Retinal pigment epithelial cell (primary cell): ENCODE measurements around the gene LIPT2.

Source experiments
- DNase-seq: peaks from one replicate; pipeline ENCODE4 v3.0.0-alpha.2; 2010; ENCODE audit warnings: low read depth
- H3K4me3 ChIP-seq: 2 replicates; pipeline ENCODE4 v1.5.1; 2011; ENCODE audit warnings: mild to moderate bottlenecking, low read length, control low read depth, moderate library complexity
- TF ChIP-seq, protein P1 (sequence below): conservative IDR thresholded peaks from 2 replicates; pipeline ENCODE4 v1.5.1; 2011; ENCODE audit warnings: low read depth, low read length, control low read depth, inconsistent platforms

LIPT2 gene

DNA sequence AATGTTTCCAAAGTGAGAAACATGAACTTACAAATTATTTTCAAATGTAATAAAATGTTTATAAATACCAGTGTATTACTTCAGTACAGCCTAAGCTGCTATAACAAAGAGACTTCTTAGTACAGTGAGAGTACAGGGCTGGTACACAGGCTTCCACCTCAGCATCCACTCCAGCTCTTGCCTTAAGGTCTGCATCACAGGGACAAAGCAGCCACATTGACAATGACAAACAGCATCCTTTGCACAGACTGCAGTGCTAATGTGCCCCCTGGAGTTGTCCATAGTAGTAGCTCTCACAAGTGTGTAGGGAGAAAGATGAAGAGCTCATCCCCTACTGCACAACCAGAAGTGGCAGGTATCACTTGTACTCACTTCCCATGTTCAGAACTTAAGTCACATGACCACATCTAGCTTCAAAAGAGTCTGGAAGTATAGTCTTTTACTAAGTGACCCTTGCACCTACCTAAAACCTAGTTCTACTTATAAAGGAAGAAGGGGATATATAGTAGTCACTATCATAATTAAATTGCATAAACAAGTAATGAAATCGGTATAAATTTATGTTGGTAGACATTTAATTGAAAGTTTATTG lies 10.7 kb upstream of the LIPT2 start:
- TF ChIP-seq, protein P1, sequence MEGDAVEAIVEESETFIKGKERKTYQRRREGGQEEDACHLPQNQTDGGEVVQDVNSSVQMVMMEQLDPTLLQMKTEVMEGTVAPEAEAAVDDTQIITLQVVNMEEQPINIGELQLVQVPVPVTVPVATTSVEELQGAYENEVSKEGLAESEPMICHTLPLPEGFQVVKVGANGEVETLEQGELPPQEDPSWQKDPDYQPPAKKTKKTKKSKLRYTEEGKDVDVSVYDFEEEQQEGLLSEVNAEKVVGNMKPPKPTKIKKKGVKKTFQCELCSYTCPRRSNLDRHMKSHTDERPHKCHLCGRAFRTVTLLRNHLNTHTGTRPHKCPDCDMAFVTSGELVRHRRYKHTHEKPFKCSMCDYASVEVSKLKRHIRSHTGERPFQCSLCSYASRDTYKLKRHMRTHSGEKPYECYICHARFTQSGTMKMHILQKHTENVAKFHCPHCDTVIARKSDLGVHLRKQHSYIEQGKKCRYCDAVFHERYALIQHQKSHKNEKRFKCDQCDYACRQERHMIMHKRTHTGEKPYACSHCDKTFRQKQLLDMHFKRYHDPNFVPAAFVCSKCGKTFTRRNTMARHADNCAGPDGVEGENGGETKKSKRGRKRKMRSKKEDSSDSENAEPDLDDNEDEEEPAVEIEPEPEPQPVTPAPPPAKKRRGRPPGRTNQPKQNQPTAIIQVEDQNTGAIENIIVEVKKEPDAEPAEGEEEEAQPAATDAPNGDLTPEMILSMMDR = no peak
- no peak for DNase-seq

DNA sequence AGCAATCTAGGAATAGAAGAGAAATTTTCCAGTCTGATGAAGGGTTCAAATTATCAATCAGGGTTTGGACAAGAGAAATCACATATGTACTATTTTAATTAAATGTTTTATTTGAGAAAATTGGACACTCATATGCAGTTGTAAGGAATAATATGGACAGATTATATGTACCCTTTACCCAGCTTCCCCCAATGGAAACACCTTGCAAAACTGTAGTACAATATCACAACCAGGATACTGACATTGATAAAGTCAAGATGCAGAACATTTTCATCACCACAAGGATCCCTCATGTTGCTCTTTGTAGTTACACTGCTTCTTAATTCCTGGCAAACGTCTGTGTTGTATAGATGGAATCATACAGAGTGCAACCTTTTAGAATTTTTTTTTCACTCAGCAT lies 1.4 kb upstream of the LIPT2 start:
- TF ChIP-seq, protein P1 = no peak
- no peak overlapping the region for H3K4me3 ChIP-seq
- DNase-seq = no peak

More for the DNA sequence above, 10.7 kb upstream of the LIPT2 start:
- H3K4me3 ChIP-seq = no peak overlapping the region

DNA sequence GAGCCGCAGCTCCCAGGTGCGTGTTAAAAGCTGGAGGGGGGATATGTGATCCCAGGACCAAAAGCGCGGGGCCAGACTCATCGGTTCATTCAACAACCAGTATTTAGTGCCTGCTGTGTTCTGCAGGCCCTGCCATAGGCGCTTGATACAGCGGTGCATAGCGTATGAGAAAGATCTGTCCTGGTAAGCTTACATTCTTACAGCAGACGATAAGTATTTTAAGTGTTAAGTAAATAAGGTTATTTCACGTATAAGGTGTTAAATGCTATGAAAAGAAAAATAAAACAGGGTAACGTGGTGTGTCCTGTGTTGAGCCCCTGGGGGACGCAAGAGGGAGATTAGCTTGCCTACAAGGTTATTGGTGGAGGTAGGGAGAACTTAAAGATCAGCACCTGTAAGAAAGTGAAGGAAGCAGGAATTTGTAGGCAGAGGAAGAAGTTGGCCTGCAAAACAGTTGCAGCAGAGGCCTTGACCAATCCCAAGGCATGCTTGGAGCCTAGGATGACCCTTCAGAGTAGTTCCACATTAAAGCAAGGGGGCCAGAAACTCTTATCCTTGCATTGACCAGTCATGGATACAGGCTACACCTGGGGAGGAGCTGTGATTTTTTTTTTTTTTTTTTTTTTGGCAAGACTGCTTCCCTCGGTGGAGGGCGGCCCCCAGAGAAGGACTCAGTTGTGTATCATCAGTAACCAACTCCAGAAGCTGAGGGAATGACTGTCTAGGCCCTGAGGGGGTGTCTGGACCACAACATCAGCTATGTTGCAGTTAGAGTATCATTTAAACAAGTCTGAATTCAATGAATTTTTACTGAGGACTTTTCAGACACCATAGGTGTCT lies 487 bp upstream of the LIPT2 start:
- TF ChIP-seq, protein P1 = no peak
- peak overlapping the region; percentile 67 for H3K4me3 ChIP-seq
- DNase-seq = no peak

DNA sequence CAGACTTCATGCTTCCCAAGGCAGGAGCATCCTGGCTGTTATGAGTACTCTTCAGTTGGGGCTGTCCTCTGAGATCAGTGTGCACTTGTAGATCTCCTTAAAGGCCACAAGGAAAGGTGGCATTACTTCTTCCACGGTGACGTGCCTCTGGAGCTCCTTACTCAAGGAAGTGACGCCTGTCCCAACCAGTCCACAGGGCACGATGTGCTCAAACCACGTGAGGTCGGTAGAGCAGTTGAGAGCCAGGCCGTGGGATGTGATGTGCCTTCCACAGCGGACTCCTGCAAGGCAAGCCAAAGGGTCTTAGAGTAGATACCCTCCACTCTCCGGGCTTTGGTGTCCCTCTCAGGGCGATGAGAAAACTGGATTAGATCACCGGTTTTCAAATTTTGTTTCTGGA lies 1.4 kb downstream of the LIPT2 start:
- TF ChIP-seq, protein P1 = no peak
- no peak overlapping the region for H3K4me3 ChIP-seq
- no peak for DNase-seq

DNA sequence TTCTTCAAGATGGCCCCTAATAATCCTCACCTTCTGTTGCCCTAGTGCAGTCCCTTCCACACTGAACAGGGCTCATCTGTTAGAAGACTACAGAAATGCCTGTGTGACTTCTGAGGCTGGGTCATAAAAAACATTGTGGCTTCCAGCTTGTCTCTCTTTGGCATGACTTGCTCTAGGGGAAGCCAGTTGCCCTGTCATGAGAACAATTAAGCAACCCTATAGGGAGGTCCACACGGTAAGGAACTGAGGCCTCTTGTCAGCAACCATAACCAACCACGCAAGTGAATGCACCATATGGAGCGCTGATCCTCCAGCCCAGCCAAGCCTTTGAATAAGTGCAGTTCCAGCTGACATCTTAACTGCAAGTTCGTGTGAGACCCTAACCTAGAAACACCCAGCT lies 2.6 kb downstream of the LIPT2 start:
- no peak for DNase-seq
- TF ChIP-seq, protein P1 = no peak

DNA sequence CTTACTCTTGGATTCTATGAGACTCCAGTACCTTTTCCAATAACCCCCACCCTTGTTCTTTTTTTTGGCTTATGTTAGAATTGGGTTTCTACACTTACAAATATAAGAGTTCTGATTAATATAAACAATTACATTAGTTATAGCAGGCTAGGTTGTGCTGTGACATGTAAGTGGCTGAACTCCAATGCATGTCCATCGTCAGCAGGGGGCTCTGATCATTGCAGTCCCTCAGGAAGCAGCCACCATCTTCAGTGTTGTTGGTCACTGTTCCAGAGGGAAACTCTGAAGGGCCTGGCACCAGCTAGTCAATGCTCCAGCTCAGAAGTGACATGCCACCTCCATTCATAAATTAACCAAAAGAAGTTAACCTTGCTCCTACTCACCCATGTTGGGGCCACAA lies 5.6 kb downstream of the LIPT2 start:
- no peak for DNase-seq
- TF ChIP-seq, protein P1 = peak; percentile 39
- no peak overlapping the region for H3K4me3 ChIP-seq

More for the DNA sequence above, 2.6 kb downstream of the LIPT2 start:
- no peak overlapping the region for H3K4me3 ChIP-seq

DNA sequence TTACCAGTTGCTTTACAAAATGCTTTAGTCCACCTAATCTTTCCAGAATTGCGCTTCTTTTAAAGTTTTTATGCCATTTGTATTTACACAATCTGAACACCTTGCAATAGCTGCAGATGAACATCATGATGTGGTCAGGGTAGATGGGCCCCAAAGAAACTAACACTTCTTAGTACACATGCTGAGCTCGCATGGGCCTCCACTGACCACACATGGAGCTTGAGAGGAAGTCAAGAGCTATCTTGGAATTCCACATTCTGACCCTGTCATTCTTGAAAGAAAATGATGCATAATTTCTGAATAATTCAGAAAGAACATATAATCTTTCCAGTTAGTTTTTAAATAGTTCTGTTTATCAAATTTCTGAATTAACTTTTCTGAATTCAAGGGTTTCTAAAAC lies 7.7 kb downstream of the LIPT2 start:
- DNase-seq = no peak
- no peak overlapping the region for H3K4me3 ChIP-seq
- TF ChIP-seq, protein P1 = no peak
